Adrenal gland (tissue), 12 donors: Measurements from ENCODE around the gene SLC37A1. TPM values are rescaled to one million over a fixed set of nuclear protein-coding genes. Genes with fewer than 3 reads are reported as not detected.
A peak's percentile ranks its signal among the peaks of the same experiment; 100 is the strongest.

Experiments
- DNase-seq, 7 donors: peaks; one replicate each; pipeline ENCODE4 v3.0.0-alpha.2; 2019 to 2020
- H3K27ac ChIP-seq, 5 donors: fragments of 200-600 bp; sonication (generic) in 4 of 5; 1 replicate in 3 of 5; 2 replicates in 2 of 5; pipeline versions ENCODE4 v1.5.1 to v1.8.0; 2016 to 2020; ENCODE audit warnings: mild to moderate bottlenecking in 1 of 5
- H3K27me3 ChIP-seq: fragments of 200-600 bp; 2 replicates; pipeline ENCODE4 v1.8.0; 2021
- H3K36me3 ChIP-seq, 2 donors: fragments of 200-600 bp; replicated peaks in 1 of 2; 1 replicate in 1 of 2; 2 replicates in 1 of 2; pipeline versions ENCODE4 v1.5.1 to v1.8.0; 2018 to 2022
- H3K4me1 ChIP-seq, 2 donors: fragments of 200-600 bp; replicated peaks in 1 of 2; 1 replicate in 1 of 2; 2 replicates in 1 of 2; pipeline versions ENCODE4 v1.5.1 to v1.8.0; 2018 to 2021
- H3K4me3 ChIP-seq, 4 donors: fragments of 200-600 bp; sonication (generic) in 3 of 4; one replicate each; pipeline ENCODE4 v1.5.1; 2016 to 2018
- H3K9me3 ChIP-seq, 3 donors: fragments of 200-600 bp; sonication (generic) in 1 of 3; replicated peaks in 1 of 3; 1 replicate in 2 of 3; 2 replicates in 1 of 3; pipeline versions ENCODE4 v1.5.1 to v1.8.0; 2016 to 2021
- POLR2A ChIP-seq, 2 donors: fragments of 450-650 bp; IDR thresholded peaks; one replicate each; pipeline ENCODE4 v1.6.1; 2017; ENCODE audit warnings: antibody characterized with exemption in 2 of 2, mild to moderate bottlenecking in 2 of 2, moderate library complexity in 1 of 2
- WGBS, 4 donors: extraction: QIAGEN DNeasy Blood & Tissue Kit in 2 of 4; methylation state at CpG; one replicate each; pipeline versions ENCODE4 v1.1.5 to v1.1.7; 2013 to 2017; 5-methylcytosine and 5-hydroxymethylcytosine counted together
- intact Hi-C, 2 donors: fragments of 100-400 bp; cut with DNase I; formaldehyde crosslinking; loops; one replicate each; pipeline versions ENCODE4 v1.14.1 to v1.15.0; 2022 to 2023
- polyA plus RNA-seq, 3 donors: library from polyadenylated mRNA; stranded (reverse); fragments of 200-250 nt in 2 of 3; fragments of 350-450 nt in 1 of 3; fragmentation: Illumina TruSeq in 1 of 3; extraction: RNeasy Lipid Tissue Mini Kit (QIAGEN cat#74804) in 1 of 3; gene quantifications; one replicate each; pipeline ENCODE4 v1.2.3, GENCODE V29; 2013 to 2014
- total RNA-seq, 9 donors: library from RNA; depleted of rRNA in 4 of 9; stranded (reverse); fragments of >200 nt in 4 of 9; fragments of 120-200 nt in 1 of 9; fragmentation: NEBNext Ultra II Directional in 1 of 9; extraction: Animal tissue kit (Norgen Biotek cat#: 25700) in 1 of 9; gene quantifications; one replicate each; pipeline versions ENCODE4 v1.1.0 to v1.2.4, GENCODE V29; 2013 to 2023
- TF ChIP-seq, protein P1 (sequence below), 6 experiments: fragments of 450-650 bp in 4 of 6; fragments of 200-600 bp in 2 of 6; sonication (generic) in 1 of 6; IDR thresholded peaks; 1 replicate in 5 of 6; 2 replicates in 1 of 6; pipeline versions ENCODE4 v1.5.1 to v1.8.0; 2016 to 2021; ENCODE audit warnings: antibody characterized with exemption in 6 of 6, mild to moderate bottlenecking in 2 of 6, moderate library complexity in 1 of 6
- donor health status: healthy with polysubstance abuse.
- donor health status: Bipolar disorder and iron deficiency.
- donor health status: DM: yes; HTN: yes; CAD: no.
- donor health status: DM: no; HTN: no; CAD: no.
- donor health status: DM: no; HTN: no; CAD: no.
- donor health status: DM: yes; HTN: yes; CAD: no.

Gene SLC37A1
- total and polyA plus RNA-seq, 12 donors, result 4.8 to 27.2 (median 16.3) TPM

- Histone ChIP-seq H3K27ac (peak overlapping the region in 1 of 5 donors; percentile 14), H3K27me3 (no peaks in the 10 kb centered on the region), H3K36me3 (peaks cover 0 to 58% of the 10 kb centered on the region in 2 donors), H3K4me1 (no peaks in the 10 kb centered on the region), H3K9me3 (no peaks in the 10 kb centered on the region), H3K4me3 (no peak overlapping the region)
- TF ChIP-seq, protein P1, sequence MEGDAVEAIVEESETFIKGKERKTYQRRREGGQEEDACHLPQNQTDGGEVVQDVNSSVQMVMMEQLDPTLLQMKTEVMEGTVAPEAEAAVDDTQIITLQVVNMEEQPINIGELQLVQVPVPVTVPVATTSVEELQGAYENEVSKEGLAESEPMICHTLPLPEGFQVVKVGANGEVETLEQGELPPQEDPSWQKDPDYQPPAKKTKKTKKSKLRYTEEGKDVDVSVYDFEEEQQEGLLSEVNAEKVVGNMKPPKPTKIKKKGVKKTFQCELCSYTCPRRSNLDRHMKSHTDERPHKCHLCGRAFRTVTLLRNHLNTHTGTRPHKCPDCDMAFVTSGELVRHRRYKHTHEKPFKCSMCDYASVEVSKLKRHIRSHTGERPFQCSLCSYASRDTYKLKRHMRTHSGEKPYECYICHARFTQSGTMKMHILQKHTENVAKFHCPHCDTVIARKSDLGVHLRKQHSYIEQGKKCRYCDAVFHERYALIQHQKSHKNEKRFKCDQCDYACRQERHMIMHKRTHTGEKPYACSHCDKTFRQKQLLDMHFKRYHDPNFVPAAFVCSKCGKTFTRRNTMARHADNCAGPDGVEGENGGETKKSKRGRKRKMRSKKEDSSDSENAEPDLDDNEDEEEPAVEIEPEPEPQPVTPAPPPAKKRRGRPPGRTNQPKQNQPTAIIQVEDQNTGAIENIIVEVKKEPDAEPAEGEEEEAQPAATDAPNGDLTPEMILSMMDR (IDR thresholded peaks at IDR 0.05), result no peak
- no peak for TF ChIP-seq POLR2A (IDR thresholded peaks at IDR 0.05)
- no peak for DNase-seq
- 92 to 100% (median 98%) methylated on average over 4 to 8 of the region's 8 CpGs for WGBS, 4 donors
- intact Hi-C loops, result loop anchor here in 1 of 2 donors (10.0 kb wide), 1 partner anchor 49 kb away; no protein-coding TSS in a partner anchor
These were observed 32.1 kb downstream of the SLC37A1 start for GRCh38 chr21:42545745-42546144.

- TF ChIP-seq, protein P1 (IDR thresholded peaks at IDR 0.05), result no peak
- no peak for TF ChIP-seq POLR2A (IDR thresholded peaks at IDR 0.05)
- peaks cover 0 to 58% of the 10 kb centered on the region in 2 donors for H3K36me3 ChIP-seq
- H3K27me3 ChIP-seq, result no peaks in the 10 kb centered on the region
- intact Hi-C loops, result loop anchor here in 1 of 2 donors (10.0 kb wide), 1 partner anchor 48 kb away; no protein-coding TSS in a partner anchor
- H3K4me3 ChIP-seq, result no peak overlapping the region
- WGBS, 4 donors, result 84 to 96% (median 90%) methylated on average over 14 of the region's 14 CpGs
- H3K4me1 ChIP-seq, result no peaks in the 10 kb centered on the region
- DNase-seq, result no peak
- no peak overlapping the region for H3K27ac ChIP-seq
- no peaks in the 10 kb centered on the region for H3K9me3 ChIP-seq
These were observed 32.8 kb downstream of the SLC37A1 start for GRCh38 chr21:42546433-42546832.

GRCh38 chr21:42547001-42547905 is 33.6 kb downstream of the SLC37A1 start:
- no peak for DNase-seq
- H3K9me3 ChIP-seq, result no peaks in the 10 kb centered on the region
- H3K27ac ChIP-seq, result no peak overlapping the region
- H3K27me3 ChIP-seq, result no peaks in the 10 kb centered on the region
- WGBS, 4 donors, result 89 to 97% (median 95%) methylated on average over 18 to 27 of the region's 27 CpGs
- H3K4me1 ChIP-seq, result no peaks in the 10 kb centered on the region
- H3K4me3 ChIP-seq, result no peak overlapping the region
- TF ChIP-seq, protein P1 (IDR thresholded peaks at IDR 0.05), result no peak
- no peak for TF ChIP-seq POLR2A (IDR thresholded peaks at IDR 0.05)
- intact Hi-C loops, result loop anchor here in 1 of 2 donors (10.0 kb wide), 1 partner anchor 48 kb away; no protein-coding TSS in a partner anchor
- peaks cover 0 to 50% of the 10 kb centered on the region in 2 donors for H3K36me3 ChIP-seq

DNA sequence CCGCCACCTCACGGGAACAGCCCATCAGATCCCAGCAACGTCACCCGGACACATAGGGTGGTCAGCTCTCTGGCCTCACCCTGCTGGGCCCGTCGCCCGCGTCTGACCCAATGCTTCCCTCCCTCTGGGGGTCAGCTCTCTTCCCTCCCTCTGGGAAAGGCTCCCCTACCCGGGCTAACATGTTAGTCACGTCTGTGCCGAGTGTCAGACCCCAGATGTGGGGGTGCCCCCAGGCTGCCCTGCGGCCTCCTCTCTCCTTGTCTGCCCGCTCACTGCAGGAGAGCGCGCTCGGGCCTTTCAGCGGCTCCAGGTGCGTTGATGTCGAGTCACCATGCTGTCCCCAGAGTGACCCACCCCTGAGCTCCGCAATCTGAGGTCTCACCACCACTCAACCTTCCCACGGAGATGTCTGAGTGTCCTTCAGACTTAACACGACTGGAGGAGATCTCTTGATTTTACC is 34.3 kb downstream of the SLC37A1 start:
- TF ChIP-seq, protein P1 (IDR thresholded peaks at IDR 0.05), result no peak
- TF ChIP-seq POLR2A (IDR thresholded peaks at IDR 0.05), result no peak
- H3K27ac ChIP-seq, result no peak overlapping the region
- WGBS, 4 donors, result 93 to 95% (median 94%) methylated on average over 16 to 22 of the region's 22 CpGs
- H3K9me3 ChIP-seq, result no peaks in the 10 kb centered on the region
- intact Hi-C loops, result loop anchor here in 1 of 2 donors (10.0 kb wide), 1 partner anchor 47 kb away; no protein-coding TSS in a partner anchor
- no peaks in the 10 kb centered on the region for H3K27me3 ChIP-seq
- DNase-seq, result no peak
- peaks cover 0 to 44% of the 10 kb centered on the region in 2 donors for H3K36me3 ChIP-seq
- no peak overlapping the region for H3K4me3 ChIP-seq
- H3K4me1 ChIP-seq, result no peaks in the 10 kb centered on the region
